NCI-H2081 treated with DMSO at 0.1 percent for 48 hours (cell line): ENCODE results near the gene S100A11.

Source experiments
- DNase-seq: peaks from one replicate; lab custom pipeline; 2025; lab: John Stamatoyannopoulos, UW

Gene S100A11

DNA sequence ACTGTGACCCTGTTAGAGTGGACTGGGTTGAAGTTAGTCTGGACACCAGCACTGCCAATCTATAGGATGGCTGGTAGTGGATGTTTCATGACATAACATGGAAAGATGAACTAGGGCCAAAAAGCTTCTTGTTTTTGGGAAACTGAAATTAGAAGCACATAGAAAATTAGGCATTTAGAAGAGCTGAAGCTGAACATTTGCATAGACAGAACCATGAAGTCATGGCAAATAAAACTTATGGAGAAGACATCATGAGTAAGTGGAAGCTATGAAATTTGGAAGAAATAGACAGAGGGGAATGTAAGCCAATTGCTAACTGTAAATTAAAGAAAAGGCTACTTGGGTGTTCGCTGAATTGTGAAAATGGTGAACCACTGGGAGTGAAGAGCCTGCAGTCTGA lies 2.7 kb upstream of the S100A11 start:
- no peak for DNase-seq

DNA sequence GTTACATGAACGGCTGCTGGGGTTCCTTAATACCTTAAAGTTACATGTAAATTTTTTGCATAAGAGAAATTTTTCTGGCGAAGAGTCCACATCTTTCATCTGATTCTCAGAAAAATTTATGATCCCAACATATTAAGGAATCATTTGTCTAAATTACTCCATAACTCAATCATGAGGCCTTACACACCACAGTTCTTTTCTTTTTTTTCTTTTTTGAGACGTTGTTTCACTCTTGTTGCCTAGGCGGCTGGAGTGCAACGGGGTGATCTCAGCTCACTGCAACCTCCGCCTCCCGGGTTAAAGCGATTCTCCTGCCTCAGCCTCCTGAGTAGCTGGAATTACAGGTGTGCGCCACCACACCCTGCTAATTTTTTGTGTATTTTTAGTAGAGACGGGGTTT lies 2.1 kb upstream of the S100A11 start:
- DNase-seq, result no peak

DNA sequence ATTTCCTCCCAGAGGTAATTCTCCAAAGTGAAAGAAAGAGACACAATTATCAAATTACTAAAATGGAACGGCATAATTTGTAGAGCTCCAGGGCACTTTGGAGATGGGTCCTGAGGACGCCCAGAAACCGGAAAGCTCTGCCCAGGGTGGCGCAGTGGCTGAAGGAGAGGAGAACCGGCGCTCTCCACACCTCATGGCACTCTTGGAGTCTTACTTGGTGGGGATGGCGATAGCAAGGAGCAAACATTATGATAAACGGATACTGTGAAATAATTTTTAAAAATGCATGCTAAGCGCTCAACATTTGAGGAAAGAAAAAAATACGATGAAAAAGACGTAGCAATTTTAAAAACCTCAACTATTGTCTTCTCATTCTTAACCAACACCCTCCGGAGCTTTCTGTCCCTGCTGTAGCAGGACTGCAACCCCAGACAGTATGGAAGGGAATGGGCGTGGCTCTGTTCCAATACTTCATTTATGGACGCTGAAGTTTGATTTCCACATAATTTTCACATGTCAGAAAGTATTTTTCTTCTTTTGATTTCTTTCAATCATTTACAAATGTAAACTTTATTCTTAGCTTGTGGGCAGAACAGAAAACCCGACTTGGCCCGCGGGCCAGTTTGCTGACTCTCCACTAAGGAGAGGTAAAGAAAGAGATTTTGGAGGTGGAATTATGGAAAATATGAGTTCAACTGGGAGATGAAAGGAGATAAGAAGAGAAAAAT lies 1.1 kb downstream of the S100A11 start:
- DNase-seq, result no peak

DNA sequence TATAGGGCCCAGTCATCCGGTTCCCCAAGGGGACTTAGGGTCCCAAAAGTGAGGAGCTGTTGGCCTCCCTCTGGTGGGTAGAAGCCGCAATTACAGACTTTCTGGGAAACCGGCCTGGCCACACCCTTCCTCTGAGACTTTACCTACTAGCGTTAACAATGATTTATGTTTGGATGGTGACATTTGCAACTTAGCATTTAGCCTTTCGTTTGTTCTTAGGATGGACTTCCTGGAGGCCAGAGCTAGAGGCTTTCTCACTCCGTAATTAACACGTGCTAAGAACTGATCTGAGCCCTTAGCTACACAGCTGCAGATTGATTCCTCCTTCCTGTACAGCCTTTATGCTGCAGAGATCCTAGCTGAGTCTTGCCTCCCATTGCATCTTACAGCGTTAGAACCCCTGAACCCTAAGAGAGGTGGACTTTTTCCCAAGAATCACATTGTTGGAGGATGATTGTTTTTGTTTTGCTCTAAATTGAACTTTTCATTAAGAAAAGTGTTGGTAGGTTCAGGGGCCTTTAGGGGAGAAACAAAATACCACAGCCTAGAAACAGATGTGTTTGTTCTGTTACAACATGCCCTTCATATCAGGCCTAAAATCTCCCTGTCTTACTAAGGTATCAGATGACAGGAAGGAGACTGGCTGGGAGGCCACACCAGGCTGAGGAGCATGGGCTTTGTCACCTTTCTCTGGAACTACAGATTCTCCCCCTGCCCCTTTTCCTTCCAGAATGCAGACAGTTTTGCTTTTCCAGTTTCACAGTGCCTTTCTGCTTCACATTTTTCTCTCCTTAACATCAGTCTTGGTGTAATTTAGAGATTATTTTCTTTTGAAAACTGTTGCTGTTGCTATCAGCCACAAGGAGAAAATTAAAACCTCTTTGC lies 1.9 kb downstream of the S100A11 start:
- DNase-seq, result no peak

DNA sequence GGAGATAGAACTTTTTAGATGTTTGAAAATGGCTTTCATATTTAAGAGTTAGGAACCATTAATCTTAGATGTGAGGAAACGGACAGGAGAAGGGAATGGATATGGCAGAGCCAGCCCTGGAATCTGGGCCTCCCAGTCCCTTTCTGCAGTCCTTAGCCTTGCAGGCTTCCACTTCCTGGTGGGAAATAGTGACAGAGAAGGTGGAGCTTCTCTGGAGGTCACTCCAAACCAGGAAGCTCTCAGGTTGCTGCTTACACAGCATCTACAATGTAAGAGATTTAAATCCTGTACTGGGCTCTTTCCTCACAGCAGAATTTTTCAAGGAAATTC lies 2.5 kb downstream of the S100A11 start:
- DNase-seq, result no peak

DNA sequence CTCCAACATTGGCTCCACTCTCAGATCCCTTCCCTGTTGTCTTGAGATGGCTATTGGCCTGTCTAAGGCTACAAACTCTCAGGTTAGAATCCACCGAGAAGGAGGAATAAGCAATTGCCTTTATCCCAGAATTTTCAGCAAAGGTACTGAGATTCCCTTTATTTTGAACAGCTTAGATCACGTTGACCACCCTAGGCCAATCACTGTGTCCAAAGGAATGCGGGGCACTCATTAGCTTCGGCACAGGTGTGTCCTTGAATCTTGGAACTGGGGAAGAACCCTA lies 6.9 kb downstream of the S100A11 start:
- no peak for DNase-seq

DNA sequence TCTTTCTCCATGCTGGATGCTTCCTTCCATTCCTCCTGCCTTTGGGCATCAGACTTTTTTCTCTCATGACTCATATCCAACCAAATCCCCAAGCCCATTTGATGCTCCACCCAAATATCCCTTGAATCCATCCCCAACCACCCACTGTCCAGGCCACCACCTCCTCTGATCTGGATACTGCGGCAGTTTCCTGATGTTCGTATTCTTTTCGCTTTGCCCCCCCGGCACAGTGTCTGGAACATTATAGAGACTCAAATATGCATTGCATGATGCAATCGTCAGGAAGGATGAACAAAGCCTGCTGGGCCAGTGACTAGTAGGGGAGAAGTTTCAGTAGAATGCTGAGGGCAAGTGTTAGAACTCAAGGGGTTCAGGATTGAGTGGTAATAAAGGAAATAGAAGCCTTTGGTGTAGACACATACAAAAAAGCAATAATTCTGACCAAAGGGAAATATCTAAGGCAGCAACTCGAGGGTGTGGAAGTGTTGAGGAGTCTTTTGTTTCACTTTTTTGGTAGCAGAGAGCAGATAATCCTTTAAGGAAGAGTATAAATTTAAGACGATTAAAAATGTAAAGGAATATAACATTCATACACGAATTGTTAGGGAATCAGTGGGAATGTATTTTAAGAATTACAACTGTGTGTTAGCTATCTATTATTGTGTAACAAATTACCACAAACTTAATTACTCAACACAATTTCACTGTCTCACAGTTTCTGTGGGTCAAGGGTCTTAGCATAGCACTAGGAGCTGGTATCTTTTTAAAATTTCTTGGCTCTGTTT lies 7.5 kb downstream of the S100A11 start:
- DNase-seq, result no peak

DNA sequence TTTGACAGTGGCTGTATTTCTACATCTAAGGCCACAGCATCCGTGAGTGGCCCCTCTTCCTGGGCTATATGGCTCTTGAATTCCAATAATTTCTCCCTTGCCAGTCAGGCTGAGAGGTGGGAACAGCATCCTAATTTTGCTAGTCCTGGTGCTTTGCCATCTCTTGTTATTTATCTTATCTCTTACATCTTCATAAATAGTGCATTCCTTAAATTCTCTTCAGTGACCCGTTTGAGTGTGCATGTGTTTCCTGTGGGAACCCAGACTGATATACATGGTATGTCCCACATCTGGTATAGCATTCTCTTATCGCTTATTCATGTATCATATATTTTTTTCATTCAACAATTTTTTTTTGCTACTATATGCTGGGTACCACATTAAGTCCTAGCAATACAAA lies 9.9 kb downstream of the S100A11 start:
- no peak for DNase-seq

DNA sequence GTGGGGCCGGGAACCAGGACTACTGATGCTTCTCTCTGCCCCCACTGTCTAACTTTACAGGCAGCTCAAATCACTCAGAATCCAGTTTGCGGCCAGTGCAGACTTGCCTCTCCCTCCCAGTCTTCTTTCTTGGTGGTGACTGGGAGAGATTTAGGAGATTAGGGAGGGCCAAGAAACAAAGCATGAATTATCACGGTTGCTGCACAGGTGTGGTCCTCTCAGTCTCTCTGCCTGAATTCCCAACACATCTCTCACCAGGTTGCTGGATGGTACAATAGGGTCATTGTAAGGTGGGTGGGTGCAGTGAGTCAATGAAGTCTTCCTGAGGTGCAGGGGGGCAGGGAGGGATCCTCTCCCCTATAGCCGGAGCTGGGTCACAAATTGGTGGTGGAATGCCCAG lies 12.6 kb downstream of the S100A11 start:
- DNase-seq, result no peak

DNA sequence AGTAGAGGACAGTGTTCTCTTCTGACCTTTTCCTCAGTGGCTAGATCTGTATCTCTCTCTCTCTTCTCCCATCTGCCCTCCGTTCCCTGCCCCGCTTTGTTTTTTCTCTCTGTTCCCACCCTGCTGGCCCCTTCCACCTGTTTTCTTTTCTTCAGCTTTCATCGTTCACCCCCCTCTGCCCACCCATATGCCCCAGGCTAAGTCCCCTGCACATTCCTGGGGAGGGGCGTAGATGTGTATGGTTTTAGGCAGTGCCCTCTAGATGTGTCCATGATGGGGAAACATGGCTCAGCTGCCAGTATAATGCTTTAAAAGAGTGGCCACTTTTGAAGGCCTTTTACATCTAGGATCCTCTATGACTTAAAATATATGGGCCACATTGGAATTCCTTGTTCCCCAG lies 13.6 kb downstream of the S100A11 start:
- DNase-seq, result no peak

DNA sequence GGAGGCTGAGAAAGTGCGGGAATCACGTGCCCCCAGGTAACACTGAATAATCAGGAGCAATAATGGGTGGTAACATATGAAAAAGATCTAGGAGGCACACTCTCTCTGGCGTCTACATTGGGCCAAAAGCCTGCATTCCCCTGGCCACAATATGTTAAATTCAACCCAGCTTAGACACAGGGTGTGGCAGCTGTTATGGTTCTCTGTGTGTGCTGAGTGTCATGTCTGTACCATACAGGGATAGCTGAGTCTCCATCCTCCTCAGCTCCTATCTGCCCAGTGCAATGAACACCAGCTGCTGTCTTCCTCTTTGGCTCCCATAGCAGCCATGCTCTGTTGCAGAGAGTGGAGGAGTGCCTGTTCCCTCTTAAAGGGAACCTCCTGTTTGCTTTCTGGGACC lies 14.3 kb downstream of the S100A11 start:
- no peak for DNase-seq

DNA sequence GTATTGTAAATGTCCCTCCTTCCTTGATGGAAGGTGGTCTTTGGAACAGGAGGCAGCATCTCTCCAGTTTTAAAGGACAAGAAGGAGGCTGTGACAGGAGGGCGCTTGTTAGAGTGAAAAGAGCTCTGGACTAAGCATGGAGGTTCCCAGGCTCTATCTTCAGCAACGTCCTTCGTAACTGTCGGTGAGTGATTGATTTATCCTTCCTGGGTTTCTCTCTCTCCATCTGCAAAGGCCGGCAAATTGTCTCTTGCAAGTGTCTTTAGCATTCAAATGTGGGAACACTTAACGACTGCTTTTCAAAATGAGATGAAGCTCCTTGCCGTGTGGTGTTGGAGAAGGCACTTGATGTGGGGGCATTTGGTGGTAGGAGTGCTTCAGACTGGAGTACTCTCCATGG lies 15.2 kb downstream of the S100A11 start:
- no peak for DNase-seq

DNA sequence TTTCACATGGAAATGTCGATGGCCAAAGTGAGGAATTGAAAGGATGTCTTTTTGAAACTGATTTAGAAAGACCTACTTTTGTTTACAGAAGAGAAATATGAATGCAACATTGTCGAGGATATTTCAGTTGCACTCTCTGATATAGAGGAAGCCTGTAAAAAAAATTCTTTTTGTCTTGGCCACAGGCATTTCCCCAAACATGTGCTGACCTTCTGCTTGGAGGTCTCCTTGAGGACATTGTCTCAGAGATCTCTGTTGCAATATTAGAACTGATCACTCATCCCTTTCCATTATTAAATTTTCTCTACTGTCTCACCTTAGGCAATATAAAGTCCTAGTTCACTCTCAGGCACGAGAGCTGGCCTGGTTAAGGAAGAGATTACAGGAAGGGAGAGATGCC lies 16.0 kb downstream of the S100A11 start:
- no peak for DNase-seq

DNA sequence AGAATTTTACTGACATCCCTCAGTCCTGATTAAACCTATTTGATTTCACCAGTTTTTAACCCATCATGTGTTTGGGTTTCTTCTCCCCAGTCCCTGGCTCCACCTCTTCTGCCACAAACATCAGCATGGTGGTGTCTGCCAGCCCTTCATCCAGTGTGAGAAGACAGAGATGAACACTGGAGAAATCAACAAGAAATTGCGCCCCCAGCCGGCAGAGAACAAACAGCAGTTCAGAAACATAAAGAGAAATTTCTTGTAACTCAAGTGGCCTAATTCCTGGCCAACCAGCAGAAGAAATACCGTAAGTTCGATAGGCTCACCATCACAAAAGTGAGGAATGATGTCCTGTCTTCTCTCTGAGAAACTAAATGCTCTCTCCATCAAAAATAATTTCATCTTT lies 18.3 kb downstream of the S100A11 start:
- no peak for DNase-seq

DNA sequence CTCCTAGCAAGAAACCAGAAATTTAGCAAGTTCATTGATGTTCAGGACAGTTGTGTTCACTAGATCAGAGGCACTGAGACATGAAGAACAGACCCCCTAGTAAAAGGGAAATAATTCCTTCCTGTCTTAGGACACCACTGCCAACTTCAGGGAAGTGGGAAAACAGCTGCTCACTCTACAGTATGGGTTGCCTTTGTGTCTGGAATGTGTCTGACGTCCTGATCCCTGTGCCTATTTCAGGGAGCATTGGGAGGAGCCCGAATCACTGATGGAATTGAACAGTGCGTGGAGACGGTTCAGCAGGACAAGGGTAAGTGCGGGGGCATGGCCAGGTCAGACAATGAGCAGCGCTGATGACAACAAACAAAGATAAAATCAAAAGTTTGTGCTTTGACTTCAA lies 21.0 kb downstream of the S100A11 start:
- DNase-seq, result no peak

DNA sequence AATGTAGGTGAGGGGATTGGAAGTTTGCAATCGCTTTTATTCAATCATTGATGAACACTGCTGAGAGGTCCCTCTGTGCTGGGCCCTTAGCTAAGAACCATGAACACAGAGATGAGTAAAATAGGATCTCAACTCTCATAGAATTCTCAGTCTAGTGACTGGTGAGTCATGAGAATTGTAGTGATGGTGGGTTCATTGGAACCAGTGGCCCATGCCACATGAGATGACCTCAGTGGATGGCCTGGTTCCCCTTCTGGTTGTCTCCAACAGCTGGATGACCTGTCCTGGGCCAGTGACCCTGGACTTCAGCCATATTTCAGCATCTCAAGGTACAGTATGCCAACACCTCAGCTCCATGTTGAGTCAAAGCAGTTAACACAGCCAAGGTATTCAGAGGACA lies 21.9 kb downstream of the S100A11 start:
- DNase-seq, result no peak

DNA sequence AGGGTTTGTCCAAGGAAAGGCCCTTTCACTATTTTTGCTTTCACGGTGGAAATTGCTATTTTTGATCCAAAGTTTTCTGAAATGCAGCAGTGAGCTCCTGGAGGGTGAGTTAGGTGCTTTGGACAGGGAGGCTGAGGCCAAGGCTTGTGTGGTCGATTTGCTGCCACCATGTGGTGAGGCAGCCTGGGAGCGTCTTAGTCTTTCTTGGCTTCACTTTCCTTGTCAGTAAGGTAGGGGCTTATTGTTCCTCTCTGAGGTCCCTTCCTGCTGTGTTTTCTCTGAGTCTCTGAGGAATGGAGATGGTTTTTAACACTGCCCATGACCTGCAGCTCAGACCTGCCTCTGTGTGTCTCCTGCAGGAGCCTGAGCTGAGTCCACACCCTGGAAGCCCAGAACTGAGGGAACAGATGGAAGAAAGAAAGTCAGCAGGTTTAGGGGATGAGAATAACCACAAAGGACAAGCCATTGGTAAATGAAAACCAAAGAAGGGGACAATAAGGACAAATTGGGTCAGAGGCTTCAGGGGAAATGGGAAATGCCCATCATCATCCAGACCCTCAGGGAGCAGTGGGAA lies 23.1 kb downstream of the S100A11 start:
- no peak for DNase-seq

DNA sequence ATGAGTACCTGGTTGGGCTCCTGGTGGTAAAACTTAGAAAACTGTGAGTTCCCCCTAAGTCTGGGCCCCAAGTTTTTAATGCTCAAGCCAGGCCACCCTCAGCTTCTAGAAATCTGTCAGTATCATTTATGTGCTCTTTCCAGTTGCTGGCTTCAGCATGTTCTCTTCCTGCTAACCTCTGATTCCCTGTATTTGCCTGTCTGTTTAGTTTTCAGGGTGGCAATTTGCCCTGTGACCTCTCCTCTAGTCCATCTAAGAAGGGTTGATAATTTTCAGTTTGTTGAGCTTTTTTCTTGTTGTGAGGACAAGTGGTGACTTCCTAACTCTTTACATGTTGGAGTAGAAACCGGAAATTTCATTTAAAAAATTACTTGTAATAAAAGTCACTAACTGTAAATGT lies 27.1 kb downstream of the S100A11 start:
- DNase-seq, result no peak

DNA sequence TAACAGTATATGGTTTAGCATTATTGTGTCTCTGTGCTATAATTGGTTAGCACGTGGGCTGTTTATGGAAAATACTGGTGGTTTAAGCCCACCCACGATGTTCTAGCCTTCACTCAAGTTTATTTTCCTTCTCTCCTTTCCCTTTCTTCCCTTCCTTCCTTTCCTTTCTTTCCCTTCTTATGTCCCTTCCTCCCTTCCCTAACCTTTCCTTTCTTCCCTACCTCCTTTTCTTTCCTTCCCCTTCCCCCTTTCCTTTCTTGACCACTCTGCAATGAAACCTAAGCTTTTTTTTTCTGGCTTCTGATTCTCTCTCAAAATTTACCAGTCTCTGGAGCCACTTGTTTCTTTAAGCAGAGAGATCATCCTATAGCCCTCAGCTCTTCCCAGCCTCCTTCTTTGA lies 29.8 kb downstream of the S100A11 start:
- DNase-seq, result no peak

DNA sequence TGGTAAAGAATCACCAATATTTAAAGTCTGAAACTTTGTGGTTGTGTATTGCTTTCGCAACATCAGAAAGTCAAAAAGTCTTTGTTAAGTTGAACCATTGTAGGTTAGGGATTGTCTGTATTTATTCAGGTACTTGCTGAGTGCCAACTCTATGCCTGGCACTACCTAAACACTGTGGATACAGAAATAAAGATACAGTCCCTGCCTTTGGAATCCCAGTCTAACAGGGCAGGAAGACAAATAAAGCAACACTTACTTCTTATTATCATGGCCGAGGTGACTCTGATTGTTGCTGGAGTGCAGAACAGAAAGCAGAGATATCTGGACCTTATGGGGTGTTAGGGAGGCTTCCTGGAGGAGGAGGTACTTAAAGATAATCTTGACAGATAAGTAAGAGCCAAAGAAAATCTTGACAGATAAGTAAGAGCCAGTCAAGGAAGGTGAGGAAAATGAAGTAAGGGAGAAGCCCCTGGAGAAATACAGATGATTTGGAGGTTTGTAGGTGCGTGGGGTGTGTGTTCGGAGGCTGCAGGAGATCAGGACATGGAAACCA lies 31.4 kb downstream of the S100A11 start:
- no peak for DNase-seq

DNA sequence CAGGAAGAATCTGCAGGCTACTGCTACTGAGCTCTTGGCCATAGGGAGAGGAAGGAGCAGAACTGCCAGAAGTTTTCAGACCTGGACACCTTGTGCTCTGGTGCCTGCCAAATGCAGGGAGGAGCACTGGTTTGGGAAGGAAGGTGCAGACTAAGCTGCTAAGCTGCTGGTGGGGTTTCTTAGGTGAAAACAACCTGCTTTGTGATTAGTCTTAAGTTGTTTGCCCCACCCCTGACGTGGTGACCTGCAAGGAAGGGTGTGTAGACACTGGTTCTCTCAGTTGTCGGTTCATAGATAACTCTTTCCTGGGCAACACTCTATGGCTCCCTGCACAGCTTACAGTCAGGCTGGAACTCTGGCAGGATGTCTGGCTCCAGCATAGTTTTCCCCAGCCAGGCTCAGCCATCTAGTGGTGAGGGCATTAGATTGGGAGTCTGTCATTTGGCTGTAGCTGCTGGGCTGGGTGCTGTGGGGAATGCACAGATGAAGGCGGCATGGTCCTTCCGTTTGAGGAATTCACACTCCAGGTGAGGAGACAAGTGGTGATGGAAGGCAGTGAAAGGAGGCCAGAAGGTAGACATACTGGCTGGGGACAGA lies 32.9 kb downstream of the S100A11 start:
- no peak for DNase-seq

DNA sequence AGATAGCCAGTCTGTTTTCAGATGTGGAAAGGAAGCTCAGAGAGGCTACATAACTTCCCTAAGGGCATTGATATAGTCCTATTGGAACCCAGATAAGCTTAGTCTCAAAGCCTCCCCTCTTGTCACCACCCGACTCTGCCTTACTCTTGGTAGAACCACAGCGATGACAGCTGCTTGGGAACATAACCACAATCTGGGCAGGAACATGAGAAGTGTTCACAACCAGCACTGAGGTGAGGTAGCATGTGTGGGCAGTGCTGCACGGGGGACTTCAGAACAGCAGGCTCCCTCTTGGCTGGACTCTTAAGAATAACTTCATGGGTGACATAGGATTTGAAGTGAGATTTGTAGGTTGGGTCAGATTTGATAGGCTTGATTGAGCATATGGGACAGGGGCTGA lies 33.8 kb downstream of the S100A11 start:
- DNase-seq, result no peak
